Endodermal cell (in vitro differentiated cells): ENCODE data around the gene TMEM108. TPM values are rescaled to one million over a fixed set of nuclear protein-coding genes. Genes with fewer than 3 reads are reported as not detected.

ENCODE experiments used
- DNase-seq: peaks from one replicate; pipeline ENCODE4 v3.0.0-alpha.2; 2017
- H3K27ac ChIP-seq: 2 replicates; pipeline ENCODE4 v1.5.1; 2013; ENCODE audit warnings: mild to moderate bottlenecking, low read depth, low read length, moderate library complexity
- H3K27me3 ChIP-seq: 2 replicates; pipeline ENCODE4 v1.6.1; 2013; ENCODE audit warnings: mild to moderate bottlenecking, low read length, moderate library complexity; ENCODE audit not compliant: insufficient read depth, control insufficient read depth, poor library complexity, severe bottlenecking
- H3K36me3 ChIP-seq: 2 replicates; pipeline ENCODE4 v1.7.0; 2013; ENCODE audit warnings: mild to moderate bottlenecking, low read length, moderate library complexity; ENCODE audit not compliant: control insufficient read depth, insufficient read depth
- H3K4me1 ChIP-seq: one replicate; pipeline ENCODE4 v1.7.0; 2013; ENCODE audit warnings: low read length; ENCODE audit not compliant: control insufficient read depth, insufficient read depth
- H3K4me3 ChIP-seq: 2 replicates; pipeline ENCODE4 v1.5.1; 2013; ENCODE audit warnings: mild to moderate bottlenecking, low read length, moderate library complexity
- H3K9ac ChIP-seq: 2 replicates; pipeline ENCODE4 v1.6.1; 2013; ENCODE audit warnings: mild to moderate bottlenecking, low read length, moderate library complexity; ENCODE audit not compliant: poor library complexity, severe bottlenecking; ENCODE audit errors: extremely low read depth
- H3K9me3 ChIP-seq: 2 replicates; pipeline ENCODE4 v1.6.1; 2013; ENCODE audit warnings: mild to moderate bottlenecking, low read length, moderate library complexity; ENCODE audit not compliant: control insufficient read depth
- H3K27ac Mint-ChIP-seq: 2 replicates; pipeline ENCODE4 v1.8.0; 2020; ENCODE audit warnings: mixed read lengths
- H3K27me3 Mint-ChIP-seq: 2 replicates; pipeline ENCODE4 v1.8.0; 2021; ENCODE audit warnings: mild to moderate bottlenecking, mixed read lengths; ENCODE audit not compliant: insufficient read depth
- H3K36me3 Mint-ChIP-seq: 2 replicates; pipeline ENCODE4 v1.8.0; 2020; ENCODE audit warnings: low read depth, mixed read lengths
- H3K4me1 Mint-ChIP-seq: 2 replicates; pipeline ENCODE4 v1.8.0; 2020; ENCODE audit warnings: mixed read lengths
- H3K4me3 Mint-ChIP-seq: 2 replicates; pipeline ENCODE4 v1.8.0; 2020; ENCODE audit warnings: mild to moderate bottlenecking, moderate library complexity, mixed read lengths
- H3K9me3 Mint-ChIP-seq: 2 replicates; pipeline ENCODE4 v1.8.0; 2020; ENCODE audit warnings: mild to moderate bottlenecking, mixed read lengths
- WGBS, 2 experiments: methylation state at CpG; one replicate each; pipeline versions ENCODE4 v1.1.5 to v1.1.7; 2013; ENCODE audit warnings: missing lambda C conversion rate in 2 of 2, mixed read lengths in 1 of 2; ENCODE audit not compliant: insufficient coverage in 1 of 2, insufficient read length in 1 of 2; 5-methylcytosine and 5-hydroxymethylcytosine counted together
- total RNA-seq, 2 donors: library from RNA; stranded (reverse); fragmentation: NEBNext Ultra II Directional in 1 of 2; extraction: Animal tissue kit (Norgen Biotek cat#: 25700) in 1 of 2; gene quantifications; 2 replicates in 1 of 2; 3 replicates in 1 of 2; pipeline ENCODE4 v1.2.1, GENCODE V29; 2021
- TF ChIP-seq, protein P1 (sequence below): fragments of 200-600 bp; sonication (generic); conservative IDR thresholded peaks from 2 replicates; pipeline ENCODE4 v1.5.0; 2021; ENCODE audit warnings: antibody characterized with exemption, mild to moderate bottlenecking

TMEM108 gene
- total RNA-seq, 2 donors from 2014 or later, result 4.8 to 7.9 TPM

GRCh38 chr3:133081016-133081415 is 42.8 kb downstream of the TMEM108 start:
- TF ChIP-seq, protein P1, sequence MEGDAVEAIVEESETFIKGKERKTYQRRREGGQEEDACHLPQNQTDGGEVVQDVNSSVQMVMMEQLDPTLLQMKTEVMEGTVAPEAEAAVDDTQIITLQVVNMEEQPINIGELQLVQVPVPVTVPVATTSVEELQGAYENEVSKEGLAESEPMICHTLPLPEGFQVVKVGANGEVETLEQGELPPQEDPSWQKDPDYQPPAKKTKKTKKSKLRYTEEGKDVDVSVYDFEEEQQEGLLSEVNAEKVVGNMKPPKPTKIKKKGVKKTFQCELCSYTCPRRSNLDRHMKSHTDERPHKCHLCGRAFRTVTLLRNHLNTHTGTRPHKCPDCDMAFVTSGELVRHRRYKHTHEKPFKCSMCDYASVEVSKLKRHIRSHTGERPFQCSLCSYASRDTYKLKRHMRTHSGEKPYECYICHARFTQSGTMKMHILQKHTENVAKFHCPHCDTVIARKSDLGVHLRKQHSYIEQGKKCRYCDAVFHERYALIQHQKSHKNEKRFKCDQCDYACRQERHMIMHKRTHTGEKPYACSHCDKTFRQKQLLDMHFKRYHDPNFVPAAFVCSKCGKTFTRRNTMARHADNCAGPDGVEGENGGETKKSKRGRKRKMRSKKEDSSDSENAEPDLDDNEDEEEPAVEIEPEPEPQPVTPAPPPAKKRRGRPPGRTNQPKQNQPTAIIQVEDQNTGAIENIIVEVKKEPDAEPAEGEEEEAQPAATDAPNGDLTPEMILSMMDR, result no peak
- 93 to 96% methylated on average over 6 to 7 of the region's 7 CpGs for WGBS, 2 experiments
- H3K4me3 Mint-ChIP-seq, result no peak overlapping the region
- Histone ChIP-seq H3K27me3 (peaks cover 4% of the 10 kb centered on the region), H3K27ac (no peak overlapping the region), H3K9ac (no peak overlapping the region), H3K9me3 (peaks cover 4% of the 10 kb centered on the region), H3K36me3 (no peaks in the 10 kb centered on the region), H3K4me3 (no peak overlapping the region), H3K4me1 (no peaks in the 10 kb centered on the region)
- H3K27me3 Mint-ChIP-seq, result no peaks in the 10 kb centered on the region
- H3K4me1 Mint-ChIP-seq, result no peaks in the 10 kb centered on the region
- no peak for DNase-seq
- no peaks in the 10 kb centered on the region for H3K36me3 Mint-ChIP-seq
- H3K9me3 Mint-ChIP-seq, result no peaks in the 10 kb centered on the region
- no peak overlapping the region for H3K27ac Mint-ChIP-seq

GRCh38 chr3:133083395-133083794 is 45.2 kb downstream of the TMEM108 start:
- H3K36me3 Mint-ChIP-seq, result no peaks in the 10 kb centered on the region
- no peaks in the 10 kb centered on the region for H3K9me3 Mint-ChIP-seq
- no peak overlapping the region for H3K9ac ChIP-seq
- H3K36me3 ChIP-seq, result no peaks in the 10 kb centered on the region
- peaks cover 4% of the 10 kb centered on the region for H3K9me3 ChIP-seq
- no peaks in the 10 kb centered on the region for H3K27me3 Mint-ChIP-seq
- H3K4me3 Mint-ChIP-seq, result no peak overlapping the region
- no peak overlapping the region for H3K4me3 ChIP-seq
- H3K4me1 ChIP-seq, result no peaks in the 10 kb centered on the region
- no peaks in the 10 kb centered on the region for H3K4me1 Mint-ChIP-seq
- no peak overlapping the region for H3K27ac ChIP-seq
- WGBS, 2 experiments, result 74% methylated on average over 1 of the region's 1 CpG; no CpG with 5 or more reads in 1 of the 2 experiments
- no peaks in the 10 kb centered on the region for H3K27me3 ChIP-seq
- DNase-seq, result no peak
- TF ChIP-seq, protein P1, result no peak
- no peak overlapping the region for H3K27ac Mint-ChIP-seq

DNA sequence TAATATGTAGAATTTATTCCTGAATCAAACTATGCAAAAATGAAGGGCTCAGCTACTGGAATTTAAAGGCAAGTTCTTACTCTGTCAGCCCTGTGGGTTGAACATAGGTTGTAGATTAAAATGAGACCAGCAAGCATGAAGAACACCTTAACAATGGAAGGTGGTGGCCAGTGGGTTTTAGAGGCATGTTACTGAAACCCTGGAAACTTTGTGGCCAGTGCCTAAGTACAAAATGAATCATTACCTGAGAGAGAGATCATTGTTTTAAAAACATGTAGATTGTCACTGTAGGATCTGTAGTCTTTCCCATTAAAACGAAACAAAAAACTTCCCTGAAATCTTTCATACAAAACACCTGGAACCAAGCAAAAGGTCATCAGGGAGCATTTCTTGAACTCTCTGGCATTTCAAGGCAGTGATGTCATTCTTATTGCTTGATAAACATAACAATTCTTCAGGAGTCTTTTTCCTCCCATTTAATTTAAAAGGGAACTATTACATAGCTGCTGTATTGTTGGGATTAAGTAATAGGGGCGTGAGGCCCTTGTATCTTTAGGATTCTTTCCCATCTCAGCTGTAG is 51.8 kb downstream of the TMEM108 start:
- H3K27me3 Mint-ChIP-seq, result no peaks in the 10 kb centered on the region

More for the DNA sequence above, 51.8 kb downstream of the TMEM108 start:
- no peak overlapping the region for H3K4me3 ChIP-seq
- no peaks in the 10 kb centered on the region for H3K36me3 ChIP-seq
- H3K9me3 ChIP-seq, result no peaks in the 10 kb centered on the region
- Mint-ChIP-seq H3K27ac (no peak overlapping the region), H3K4me1 (peaks cover 3% of the 10 kb centered on the region), H3K4me3 (no peak overlapping the region), H3K36me3 (no peaks in the 10 kb centered on the region), H3K9me3 (peaks cover 3% of the 10 kb centered on the region)
- TF ChIP-seq, protein P1, result no peak
- H3K27me3 ChIP-seq, result no peaks in the 10 kb centered on the region
- no peak overlapping the region for H3K9ac ChIP-seq
- no peak overlapping the region for H3K27ac ChIP-seq
- no peak for DNase-seq
- 79% methylated on average over 2 of the region's 2 CpGs; no CpG with 5 or more reads in 1 of the 2 experiments for WGBS, 2 experiments
- no peaks in the 10 kb centered on the region for H3K4me1 ChIP-seq
